Lung (tissue), 12 donors: ENCODE measurements around the gene UBE2L6. TPM values are rescaled to one million over a fixed set of nuclear protein-coding genes. Genes with fewer than 3 reads are reported as not detected.

Source experiments
- ATAC-seq: fragments of 200-7000 bp; cut with Tn5 transposase; one replicate; pipeline ENCODE4 v1.9.1; 2020; ENCODE audit warnings: moderate number of reproducible peaks; ENCODE audit not compliant: insufficient read depth, low FRiP score
- DNase-seq, 3 donors: peaks; one replicate each; pipeline ENCODE4 v3.0.0-alpha.2; 2013 to 2017
- H3K27ac ChIP-seq, 2 donors: one replicate each; pipeline ENCODE4 v1.5.1; 2013; ENCODE audit warnings: mild to moderate bottlenecking in 2 of 2, moderate library complexity in 2 of 2, control low read depth in 1 of 2, inconsistent platforms in 1 of 2, low read depth in 1 of 2, low read length in 1 of 2
- H3K27me3 ChIP-seq, 3 donors: one replicate each; pipeline ENCODE4 v1.5.1; 2013; ENCODE audit warnings: low read length in 2 of 3; ENCODE audit not compliant: control insufficient read depth in 3 of 3, insufficient read depth in 3 of 3
- H3K36me3 ChIP-seq, 4 donors: one replicate each; pipeline ENCODE4 v1.5.1; 2013; ENCODE audit warnings: low read length in 4 of 4, mild to moderate bottlenecking in 1 of 4, moderate library complexity in 1 of 4; ENCODE audit not compliant: control insufficient read depth in 4 of 4, insufficient read depth in 4 of 4
- H3K4me1 ChIP-seq, 5 donors: one replicate each; pipeline ENCODE4 v1.5.1; 2013; ENCODE audit warnings: low read length in 5 of 5, mild to moderate bottlenecking in 2 of 5, moderate library complexity in 1 of 5; ENCODE audit not compliant: control insufficient read depth in 5 of 5, insufficient read depth in 5 of 5
- H3K4me3 ChIP-seq: one replicate; pipeline ENCODE4 v1.5.1; 2013; ENCODE audit warnings: mild to moderate bottlenecking, control low read depth, moderate library complexity
- H3K9ac ChIP-seq, 2 donors: one replicate each; pipeline ENCODE4 v1.5.1; 2013; ENCODE audit warnings: low read length in 2 of 2, control low read depth in 1 of 2; ENCODE audit not compliant: insufficient read depth in 1 of 2
- H3K9me3 ChIP-seq, 4 donors: one replicate each; pipeline ENCODE4 v1.5.1; 2013; ENCODE audit warnings: low read length in 3 of 4, mild to moderate bottlenecking in 1 of 4, moderate library complexity in 1 of 4; ENCODE audit not compliant: control insufficient read depth in 4 of 4, insufficient read depth in 3 of 4
- CTCF ChIP-seq: IDR thresholded peaks from 2 replicates; pipeline ENCODE4 v1.5.1; 2012; ENCODE audit warnings: mild to moderate bottlenecking; ENCODE audit errors: control extremely low read depth, extremely low read depth
- WGBS, 2 donors: extraction: QIAGEN DNeasy Blood & Tissue Kit; methylation state at CpG; one replicate each; pipeline ENCODE4 v1.1.7; 2013; 5-methylcytosine and 5-hydroxymethylcytosine counted together
- polyA plus RNA-seq, 2 donors: library from polyadenylated mRNA; stranded (reverse); fragments of 200-250 nt; gene quantifications; one replicate each; pipeline ENCODE4 v1.2.1, GENCODE V29; 2013
- total RNA-seq, 2 donors: library from RNA; depleted of rRNA in 1 of 2; stranded (reverse); fragments of >200 nt in 1 of 2; gene quantifications; one replicate each; pipeline ENCODE4 v1.2.1, GENCODE V29; 2014 to 2021
- donor health status: control.
- donor health status: control.
- donor health status: Bipolar disorder and iron deficiency.
- donor health status: healthy.
- donor health status: DM: yes; HTN: yes; CAD: no.

UBE2L6 gene
- total and polyA plus RNA-seq, 4 donors: 38.9 to 129 (median 71.0) TPM

DNA sequence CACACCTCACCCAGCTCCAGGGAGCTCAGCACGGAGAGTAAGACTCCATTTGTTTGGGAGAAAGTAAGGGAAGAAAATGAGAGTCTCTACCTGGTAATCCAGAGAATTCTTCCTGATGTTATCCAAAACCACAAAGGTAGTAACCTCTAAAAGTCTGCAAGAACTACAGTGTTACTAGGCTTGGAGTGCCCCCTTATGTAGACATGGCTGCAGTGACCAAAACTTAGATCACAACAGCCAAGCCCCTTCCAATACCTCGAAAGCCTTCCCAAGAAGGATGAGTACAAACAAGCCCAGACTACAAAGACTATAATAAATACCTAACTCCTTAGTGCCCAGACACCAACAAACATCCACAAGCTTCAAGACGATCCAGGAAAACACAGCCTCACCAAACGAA, 4.9 kb downstream of the UBE2L6 start:
- peaks cover 0 to 18% (median 5%) of the 10 kb centered on the region in 5 donors for H3K4me1 ChIP-seq
- no peak overlapping the region for H3K4me3 ChIP-seq
- H3K36me3 ChIP-seq: peaks cover 0 to 11% (median 6%) of the 10 kb centered on the region in 4 donors
- no peak overlapping the region for H3K27ac ChIP-seq
- no peaks in the 10 kb centered on the region for H3K9me3 ChIP-seq
- 83 to 87% methylated on average over 4 of the region's 4 CpGs for WGBS, 2 donors
- H3K27me3 ChIP-seq: no peaks in the 10 kb centered on the region
- no peak overlapping the region for H3K9ac ChIP-seq
- no peak for ATAC-seq
- TF ChIP-seq CTCF: no peak
- DNase-seq: no peak

DNA sequence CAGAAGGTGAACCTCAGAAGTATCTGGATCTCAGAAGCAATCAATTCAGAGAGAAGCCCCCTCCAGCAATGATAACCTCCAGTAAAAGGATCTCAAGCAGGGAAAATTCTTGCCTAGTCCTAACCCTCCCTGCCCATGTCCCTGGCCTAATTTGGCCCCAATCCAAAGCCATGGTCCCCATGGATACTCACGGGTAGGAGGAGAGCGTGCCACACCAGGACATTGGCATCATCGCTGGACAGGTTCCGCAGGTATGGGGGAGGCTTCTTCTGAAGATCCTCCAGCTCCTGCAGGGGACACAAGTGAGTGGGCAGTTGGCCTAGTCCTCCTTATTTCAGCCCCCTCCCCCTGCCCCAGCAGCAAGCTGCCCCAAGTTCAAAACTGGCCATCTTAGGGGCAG, 7.3 kb downstream of the UBE2L6 start:
- Histone ChIP-seq H3K4me3 (no peak overlapping the region), H3K9me3 (no peaks in the 10 kb centered on the region)
- 90 to 96% methylated on average over 4 of the region's 4 CpGs for WGBS, 2 donors

DNA sequence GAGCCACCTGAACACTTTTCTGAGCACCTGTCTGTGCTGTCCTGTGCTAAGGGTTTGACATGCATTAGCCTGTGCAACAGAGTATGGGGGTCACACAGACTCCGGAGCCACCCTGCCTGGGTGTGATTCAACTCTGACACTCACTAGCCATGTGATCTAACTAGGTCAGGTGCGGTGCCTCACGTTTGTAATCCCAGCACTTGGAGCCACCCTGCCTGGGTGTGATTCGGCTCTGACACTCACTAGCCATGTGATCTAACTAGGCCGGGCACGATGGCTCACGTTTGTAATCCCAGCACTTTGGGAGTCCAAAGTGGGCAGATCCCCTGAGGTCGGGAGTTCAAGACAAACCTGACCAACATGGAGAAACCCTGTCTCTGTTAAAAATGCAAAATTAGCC, 11.4 kb downstream of the UBE2L6 start:
- no peak for ATAC-seq
- DNase-seq: no peak
- WGBS, 2 donors: 88 to 92% methylated on average over 8 of the region's 8 CpGs
- H3K9me3 ChIP-seq: no peaks in the 10 kb centered on the region
- H3K36me3 ChIP-seq: peaks cover 3 to 52% (median 18%) of the 10 kb centered on the region in 4 donors
- no peak for TF ChIP-seq CTCF
- H3K4me3 ChIP-seq: no peak overlapping the region
- H3K9ac ChIP-seq: no peak overlapping the region
- H3K4me1 ChIP-seq: no peaks in the 10 kb centered on the region
- H3K27me3 ChIP-seq: no peaks in the 10 kb centered on the region
- H3K27ac ChIP-seq: no peak overlapping the region

More for the DNA sequence above, 7.3 kb downstream of the UBE2L6 start:
- DNase-seq: no peak
- no peak overlapping the region for H3K9ac ChIP-seq
- no peak overlapping the region for H3K27ac ChIP-seq
- no peak for ATAC-seq
- no peaks in the 10 kb centered on the region for H3K27me3 ChIP-seq
- H3K4me1 ChIP-seq: peaks cover 0 to under 1% (median 0%) of the 10 kb centered on the region in 5 donors
- no peak for TF ChIP-seq CTCF
- H3K36me3 ChIP-seq: peaks cover 3 to 23% (median 10%) of the 10 kb centered on the region in 4 donors

GRCh38 chr11:57555393-57555792, 12.1 kb downstream of the UBE2L6 start:
- DNase-seq: no peak
- no peaks in the 10 kb centered on the region for H3K27me3 ChIP-seq
- H3K4me3 ChIP-seq: no peak overlapping the region
- no peaks in the 10 kb centered on the region for H3K9me3 ChIP-seq
- peaks cover 3 to 55% (median 21%) of the 10 kb centered on the region in 4 donors for H3K36me3 ChIP-seq
- no peaks in the 10 kb centered on the region for H3K4me1 ChIP-seq
- no peak for ATAC-seq
- no peak overlapping the region for H3K27ac ChIP-seq
- no peak overlapping the region for H3K9ac ChIP-seq
- WGBS, 2 donors: 82 to 88% methylated on average over 2 of the region's 2 CpGs
- no peak for TF ChIP-seq CTCF
